ENCODE measurements around the gene PREX1.

Gene PREX1

GRCh38 chr20:48674461-48674860 is 153.3 kb downstream of the PREX1 start:
- DNase-seq: no peak

DNA sequence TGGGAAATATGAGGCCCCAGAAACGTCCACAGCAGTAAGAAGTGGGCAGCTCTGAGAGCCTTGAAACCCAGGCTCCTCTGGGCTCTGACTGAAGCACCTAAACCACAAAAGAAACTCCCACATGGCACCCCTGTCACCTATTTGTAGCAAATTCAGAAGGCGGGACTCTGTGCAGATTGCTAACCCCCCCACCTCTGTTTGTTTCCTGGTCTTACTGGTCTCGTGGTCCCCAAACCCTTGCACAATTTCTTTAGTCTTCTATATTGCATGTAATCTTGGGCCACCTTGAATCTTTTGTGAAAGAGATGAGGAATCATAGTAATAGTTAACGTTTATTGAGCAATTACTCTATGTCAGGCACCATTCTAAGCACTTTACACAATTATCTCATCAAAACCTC is 154.3 kb downstream of the PREX1 start:
- DNase-seq: no peak

DNA sequence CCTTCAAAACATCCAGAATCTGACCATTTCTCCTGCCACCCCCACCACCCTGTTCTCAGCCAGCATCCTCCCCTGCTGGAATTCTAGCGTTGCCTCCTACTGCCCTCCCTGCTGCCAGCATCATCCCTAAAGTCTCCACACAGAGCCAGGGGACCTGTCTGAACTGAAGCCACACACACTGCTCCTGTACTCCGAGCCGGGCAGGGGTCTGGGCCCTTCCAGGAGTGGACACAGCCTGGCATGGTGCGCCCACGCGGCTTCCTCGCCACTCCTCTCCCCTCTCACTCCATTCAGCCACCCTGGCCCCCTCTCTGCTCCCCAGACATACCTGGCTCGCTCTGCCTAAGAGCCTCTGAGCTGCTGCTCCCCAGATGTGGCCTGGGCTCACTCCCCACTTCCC is 155.5 kb downstream of the PREX1 start:
- no peak for DNase-seq

- no peak for DNase-seq
Measured at GRCh38 chr20:48671141-48671540, 156.7 kb downstream of the PREX1 start.

DNA sequence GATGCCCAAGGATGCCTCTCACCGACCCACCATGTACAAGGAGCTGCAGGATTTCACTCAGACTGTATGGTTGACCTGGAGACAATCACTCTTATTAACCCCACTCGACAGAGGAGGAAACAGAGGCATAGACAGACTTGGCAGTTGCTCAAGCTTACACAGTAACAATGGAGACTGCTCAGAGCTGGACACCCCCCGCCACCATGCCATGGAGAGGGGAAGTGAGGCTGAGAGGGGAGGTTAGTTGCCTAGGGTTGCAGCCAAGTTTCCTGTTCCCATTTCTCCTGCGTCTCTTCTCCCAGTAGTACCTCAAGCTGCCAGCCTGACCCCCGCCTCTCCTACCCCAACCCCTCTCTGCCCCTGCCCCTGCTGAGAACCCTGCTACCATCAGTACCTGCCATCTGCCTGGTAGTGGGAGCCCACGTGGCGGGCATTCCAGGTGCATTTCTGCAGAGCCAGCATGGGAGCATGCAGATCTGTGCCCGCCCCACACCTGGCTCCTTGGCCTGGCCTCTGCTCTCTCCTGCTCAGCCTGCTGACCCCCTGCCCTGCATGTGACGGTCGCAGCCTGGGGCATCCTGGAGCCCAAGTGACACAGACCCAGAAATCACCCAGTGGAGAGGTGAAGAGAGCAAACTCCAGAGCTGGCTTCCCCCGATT is 157.7 kb downstream of the PREX1 start:
- no peak for DNase-seq

DNA sequence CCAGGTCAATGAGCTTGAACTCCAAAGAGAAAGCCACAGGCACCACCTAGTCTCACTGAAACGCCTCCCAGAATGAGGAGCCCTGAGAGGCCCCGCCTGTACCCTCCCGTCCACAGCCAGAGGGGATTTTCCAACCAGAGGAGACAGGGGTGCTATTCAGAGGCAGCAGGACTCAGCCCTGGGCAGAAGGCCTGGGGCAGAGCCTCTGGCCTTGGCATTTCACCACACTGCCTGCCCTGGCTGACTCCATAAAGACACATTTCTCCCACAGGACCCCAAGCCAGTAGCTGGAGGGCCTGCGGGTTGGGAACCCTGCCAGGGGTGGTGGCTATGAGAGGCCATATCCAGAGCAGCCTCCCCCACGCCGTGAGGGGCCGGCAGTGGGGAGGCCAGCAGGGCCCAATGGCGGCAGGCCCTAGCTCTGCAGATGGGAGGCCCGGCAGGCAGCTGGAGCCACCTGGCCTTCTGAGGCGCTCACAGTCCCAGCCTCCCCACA is 159.3 kb downstream of the PREX1 start:
- no peak for DNase-seq

GRCh38 chr20:48667889-48668413 is 159.8 kb downstream of the PREX1 start:
- DNase-seq: no peak

GRCh38 chr20:48667481-48667880 is 160.3 kb downstream of the PREX1 start:
- no peak for DNase-seq

- DNase-seq: no peak
Measured at GRCh38 chr20:48665785-48666184, 162.0 kb downstream of the PREX1 start.

DNA sequence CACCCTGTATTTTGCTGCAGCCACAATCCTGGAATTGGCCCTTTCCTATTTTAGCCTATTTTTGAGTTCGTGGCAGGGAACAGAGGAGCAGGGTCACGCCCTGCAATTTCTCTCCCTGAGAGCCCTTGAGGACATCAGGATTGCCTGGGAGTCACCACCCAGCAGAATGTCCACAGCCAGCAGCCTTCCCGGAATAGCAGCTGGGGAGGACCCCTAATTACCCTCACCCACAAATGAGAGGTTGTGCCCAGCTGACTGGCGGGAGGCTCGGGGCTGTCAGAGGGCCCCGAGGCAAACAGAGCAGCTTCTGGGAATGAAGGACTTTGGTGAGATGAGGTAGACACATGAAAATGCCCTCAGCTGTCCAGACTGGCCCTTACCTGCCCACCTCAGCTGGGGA is 165.1 kb downstream of the PREX1 start:
- no peak for DNase-seq

DNA sequence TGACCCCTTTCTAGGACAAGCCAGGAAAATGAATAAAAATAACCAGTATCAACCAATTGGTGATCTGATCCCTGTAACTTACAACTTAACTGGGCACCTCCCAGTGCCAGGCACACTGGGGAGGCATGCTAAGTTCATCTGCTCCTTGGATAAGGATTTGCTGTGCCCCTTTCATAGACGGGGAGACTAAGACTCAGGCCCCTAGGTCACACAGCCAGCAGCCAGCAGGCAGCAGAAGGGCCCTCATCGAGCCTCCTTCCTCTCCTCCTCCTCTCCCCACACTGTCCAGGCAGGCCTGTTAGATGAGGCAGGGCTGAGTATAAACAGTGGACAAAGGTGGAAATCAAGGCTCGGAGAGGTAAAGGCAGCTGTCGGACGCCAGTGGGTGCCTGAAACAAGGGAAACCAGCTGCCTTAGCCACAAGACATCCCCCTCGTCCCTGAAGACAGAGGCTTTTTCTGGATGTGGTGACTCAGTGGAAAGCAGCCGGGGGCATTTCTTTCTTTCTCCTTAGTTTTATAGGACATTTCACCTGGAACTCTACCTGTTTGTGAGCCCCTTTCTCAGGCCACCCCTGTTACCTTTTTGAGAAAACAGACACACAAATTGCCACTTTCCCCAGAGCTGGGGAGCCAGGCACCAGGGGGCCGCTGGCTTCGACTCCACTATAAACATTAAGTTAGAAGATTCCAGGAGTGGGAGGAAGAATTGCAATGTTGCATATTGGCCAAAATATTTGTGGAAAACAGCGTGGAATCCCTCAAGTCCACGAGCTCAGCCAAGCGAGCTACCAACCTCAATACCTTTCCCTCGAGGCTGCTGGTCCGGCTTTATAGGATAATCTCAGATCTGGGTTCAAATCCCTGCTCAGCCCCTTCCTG is 166.0 kb downstream of the PREX1 start:
- no peak for DNase-seq

DNA sequence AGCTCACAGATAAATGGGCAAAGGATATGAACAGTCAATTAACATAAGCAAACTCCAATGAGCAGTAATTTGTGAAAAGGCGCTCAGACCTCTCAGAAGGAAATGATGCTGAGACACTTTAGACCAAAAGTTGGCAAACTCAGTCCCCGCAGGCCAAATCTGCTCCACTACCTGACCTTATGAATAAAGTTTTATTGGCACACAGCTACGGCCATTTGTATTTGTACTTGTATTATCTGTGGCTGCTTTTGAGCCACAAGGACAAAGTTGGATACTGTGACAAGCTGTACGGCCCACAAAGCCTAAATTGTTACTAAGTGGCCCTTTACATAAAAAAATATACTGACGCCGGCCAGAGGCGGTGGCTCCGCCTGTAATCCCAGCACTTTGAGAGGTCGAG is 167.0 kb downstream of the PREX1 start:
- DNase-seq: no peak

DNA sequence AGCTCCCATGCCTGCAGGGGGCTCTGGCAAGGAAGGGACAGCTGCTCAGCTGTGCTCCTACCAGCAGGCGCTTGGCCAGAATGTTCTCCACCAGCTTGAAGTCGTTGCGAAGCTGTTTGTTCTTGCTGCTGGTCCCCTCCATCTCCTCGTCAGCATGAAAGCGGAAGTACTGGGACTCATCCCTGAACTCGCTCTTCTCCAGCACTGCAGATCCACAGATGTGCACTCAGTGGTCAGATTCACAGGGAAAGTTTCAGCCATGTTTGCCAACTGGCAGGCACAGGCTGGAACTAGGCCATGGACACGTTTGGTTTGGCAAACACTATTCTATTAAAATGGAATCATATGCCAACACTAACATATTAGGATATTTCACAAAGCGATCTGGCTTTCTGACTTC is 167.9 kb downstream of the PREX1 start:
- DNase-seq: no peak

GRCh38 chr20:48658505-48658904 is 169.3 kb downstream of the PREX1 start:
- no peak for DNase-seq

- no peak for DNase-seq
Measured at GRCh38 chr20:48658198-48658476, 169.7 kb downstream of the PREX1 start.

- DNase-seq: peak; percentile 52
Measured at GRCh38 chr20:48657426-48658197, 170.2 kb downstream of the PREX1 start.

DNA sequence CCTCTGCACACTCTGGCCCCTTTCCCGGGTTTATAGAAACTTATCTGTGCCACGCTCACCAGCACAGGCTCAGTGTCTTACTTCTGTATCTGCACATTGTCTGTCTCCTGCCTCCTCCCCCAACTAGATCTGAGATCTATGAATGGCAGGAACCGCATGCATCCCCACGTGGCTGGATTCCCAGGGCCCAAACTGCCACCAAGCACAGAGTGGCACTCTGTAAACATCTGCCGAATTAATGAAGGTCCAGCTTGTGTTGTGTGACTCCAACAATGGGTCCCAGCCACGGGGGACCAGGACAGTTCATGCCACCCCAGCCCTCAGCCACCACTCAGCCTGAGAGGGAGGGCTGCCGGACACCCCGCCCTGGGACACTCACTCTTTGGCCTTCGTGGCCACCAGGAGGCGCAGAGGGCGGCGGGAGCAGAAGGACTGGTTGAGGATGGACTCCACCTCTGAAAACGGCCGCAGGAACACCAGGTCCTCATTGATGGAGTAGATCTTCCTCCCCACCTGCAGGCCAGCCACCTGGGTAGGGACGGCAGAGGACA is 171.1 kb downstream of the PREX1 start:
- DNase-seq: no peak

DNA sequence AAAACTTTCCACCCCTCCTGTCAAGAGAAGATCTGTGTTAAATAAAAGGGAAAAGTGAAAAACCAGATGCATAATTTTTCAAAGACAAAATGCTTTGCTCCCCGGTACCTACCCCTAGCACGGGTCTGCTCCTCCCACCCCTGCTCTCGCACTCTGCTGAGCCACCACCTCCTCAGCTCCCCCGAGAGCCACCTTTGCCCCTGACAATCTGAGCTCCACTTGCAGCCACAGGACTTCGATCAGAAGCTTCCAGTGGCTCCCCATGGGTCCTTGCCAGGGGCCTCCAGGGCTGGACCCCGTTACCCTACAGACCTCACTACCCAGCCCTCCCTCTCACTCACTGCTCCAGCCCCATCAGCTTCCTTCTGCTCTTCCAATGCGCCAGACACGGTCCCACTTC is 171.7 kb downstream of the PREX1 start:
- no peak for DNase-seq

- no peak for DNase-seq
Measured at GRCh38 chr20:48653706-48654051, 174.1 kb downstream of the PREX1 start.

- DNase-seq: no peak
Measured at GRCh38 chr20:48652961-48653705, 174.7 kb downstream of the PREX1 start.

DNA sequence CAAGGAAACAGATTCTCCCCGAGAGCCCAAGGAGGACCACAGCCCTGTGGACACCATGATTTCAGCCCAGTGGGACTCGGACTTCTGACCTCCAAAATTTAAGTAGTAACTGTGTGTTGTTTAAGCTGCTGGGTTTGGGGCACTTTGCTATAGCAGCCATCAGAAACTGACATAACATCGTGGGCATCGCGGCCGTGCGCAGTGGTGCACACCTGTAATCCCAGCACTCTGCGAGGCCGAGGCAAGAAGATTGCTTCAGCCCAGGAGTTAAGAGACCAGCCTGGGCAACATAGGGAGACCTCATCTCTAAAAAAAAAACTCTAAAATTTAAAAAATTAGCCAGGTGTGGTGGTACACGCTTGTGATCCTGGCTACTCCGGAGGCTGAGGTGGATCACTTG is 175.8 kb downstream of the PREX1 start:
- DNase-seq: no peak

DNA sequence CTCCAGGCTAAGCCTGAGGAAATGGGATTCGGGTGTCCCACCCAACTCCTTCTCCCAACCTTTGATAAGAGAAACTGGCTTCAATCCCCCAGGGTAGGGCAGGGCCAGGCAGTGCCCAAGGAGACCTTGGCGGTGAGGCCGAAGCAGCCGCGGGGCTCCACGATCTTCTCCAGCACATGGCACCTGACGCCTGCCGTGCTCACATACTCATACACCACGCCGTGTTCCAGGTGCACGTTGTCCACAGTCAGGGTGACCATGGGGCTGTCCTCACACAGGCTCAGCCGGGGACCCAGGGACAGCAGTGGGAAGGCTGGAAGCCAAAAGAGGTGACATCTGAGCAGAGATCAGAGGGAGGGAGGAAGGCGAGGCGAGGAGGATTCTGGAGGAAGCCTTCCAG is 176.5 kb downstream of the PREX1 start:
- no peak for DNase-seq

DNA sequence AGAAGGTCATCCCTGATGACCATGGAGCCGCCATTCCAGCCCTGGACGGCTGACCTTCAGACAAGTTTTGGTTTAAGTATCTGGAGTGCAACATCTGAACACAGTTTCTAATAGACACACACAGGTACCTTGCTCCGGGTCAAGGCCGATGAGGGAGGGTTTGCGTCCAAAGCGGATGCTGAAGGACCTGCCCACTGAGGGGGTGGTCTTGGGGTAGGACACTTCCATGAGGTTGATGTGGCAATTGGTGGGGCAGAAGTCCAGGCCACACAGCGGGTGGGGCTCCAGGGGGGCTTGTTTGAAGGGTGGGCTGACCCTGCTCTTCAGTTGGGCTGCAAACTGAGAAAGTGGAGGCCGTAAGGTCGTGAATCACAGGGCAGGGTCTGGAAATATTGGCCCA is 177.9 kb downstream of the PREX1 start:
- DNase-seq: no peak
